K562 (cell line): ENCODE measurements around the gene TMEM143. TPM values are rescaled to one million over a fixed set of nuclear protein-coding genes. Genes with fewer than 3 reads are reported as not detected.
A peak's percentile ranks its signal among the peaks of the same experiment; 100 is the strongest.

Experiments used
- BMI1 ChIP-seq: fragments of 150-350 bp; IDR thresholded peaks from 2 replicates; pipeline ENCODE4 v1.6.1; 2014; ENCODE audit warnings: low read length
- CBX1 ChIP-seq: sonication (generic); IDR thresholded peaks from 2 replicates; pipeline ENCODE4 v1.6.1; 2016; ENCODE audit warnings: antibody characterized with exemption, low read depth, mild to moderate bottlenecking
- CBX2 ChIP-seq: fragments of 200-600 bp; sonication (generic); IDR thresholded peaks from one replicate; pipeline ENCODE4 v1.6.1; 2012; ENCODE audit warnings: mild to moderate bottlenecking, low read length, inconsistent platforms; ENCODE audit not compliant: insufficient read depth, poor library complexity, severe bottlenecking
- CREM ChIP-seq: IDR thresholded peaks from 2 replicates; pipeline ENCODE4 v1.6.1; 2014; ENCODE audit warnings: antibody characterized with exemption, low read depth
- E2F1 ChIP-seq: sonication (generic); formaldehyde crosslinking; IDR thresholded peaks from 2 replicates; pipeline ENCODE4 v1.8.1; 2023; ENCODE audit warnings: mild to moderate bottlenecking, missing genetic modification reagents, moderate library complexity
- E2F4 ChIP-seq: sonication (generic); formaldehyde crosslinking; IDR thresholded peaks from 2 replicates; pipeline ENCODE4 v1.8.0; 2022; ENCODE audit warnings: mild to moderate bottlenecking, low read depth, missing genetic modification reagents
- ELF1 ChIP-seq: fragments of 200-800 bp; sonication (Bioruptor generic); IDR thresholded peaks from 2 replicates; pipeline ENCODE4 v1.6.1; 2016; ENCODE audit warnings: missing genetic modification characterization, missing compliant biosample characterization
- GABPB1 ChIP-seq: sonication (generic); formaldehyde crosslinking; IDR thresholded peaks from 2 replicates; pipeline ENCODE4 v1.8.0; 2022; ENCODE audit warnings: mild to moderate bottlenecking, missing genetic modification reagents
- GTF2F1 ChIP-seq: IDR thresholded peaks from 2 replicates; pipeline ENCODE4 v1.6.1; 2011; ENCODE audit warnings: low read depth, low read length, improper control_type of control experiment
- KLF6 ChIP-seq: fragments of 250-450 bp; sonication (Bioruptor Pico); IDR thresholded peaks from 2 replicates; pipeline ENCODE4 v1.4.0; 2020; ENCODE audit warnings: mild to moderate bottlenecking, moderate library complexity, borderline replicate concordance
- MCM2 ChIP-seq: fragments of 450-650 bp; IDR thresholded peaks from 2 replicates; pipeline ENCODE4 v1.6.1; 2017; ENCODE audit warnings: low read depth, mild to moderate bottlenecking
- NEUROD1 ChIP-seq: fragments of 150-350 bp; IDR thresholded peaks from 2 replicates; pipeline ENCODE4 v1.6.1; 2014; ENCODE audit warnings: borderline replicate concordance, low read length, low read depth; ENCODE audit not compliant: partially characterized antibody
- NFIC ChIP-seq: fragments of 450-650 bp; IDR thresholded peaks from 2 replicates; pipeline ENCODE4 v1.6.1; 2017; ENCODE audit warnings: mild to moderate bottlenecking, inconsistent platforms
- NFIX ChIP-seq: fragments of 250-450 bp; sonication (Bioruptor Pico); IDR thresholded peaks from 2 replicates; pipeline ENCODE4 v1.4.0; 2020; ENCODE audit warnings: low read depth, mild to moderate bottlenecking, moderate library complexity
- NR2C1 ChIP-seq, 2 experiments: fragments of 450-650 bp; IDR thresholded peaks; 2 replicates each; pipeline ENCODE4 v1.6.1; 2017; ENCODE audit warnings: mild to moderate bottlenecking in 2 of 2, antibody characterized with exemption in 1 of 2, inconsistent platforms in 1 of 2, missing compliant biosample characterization in 1 of 2, missing genetic modification characterization in 1 of 2
- PHF8 ChIP-seq: fragments of 200-600 bp; sonication (generic); IDR thresholded peaks from 2 replicates; pipeline ENCODE4 v1.6.1; 2012; ENCODE audit warnings: mixed run types, mild to moderate bottlenecking, inconsistent platforms, low read length, moderate library complexity, borderline replicate concordance
- POLR2A ChIP-seq: fragments of 450-650 bp; conservative IDR thresholded peaks from 2 replicates; pipeline ENCODE4 v1.6.1; 2016
- POLR2G ChIP-seq: fragments of 200-400 bp; formaldehyde crosslinking; IDR thresholded peaks from 2 replicates; pipeline ENCODE4 v1.6.1; 2017; ENCODE audit warnings: low read depth, mild to moderate bottlenecking, antibody characterized with exemption, low read length, moderate library complexity
- SMAD1 ChIP-seq: fragments of 150-350 bp; IDR thresholded peaks from 2 replicates; pipeline ENCODE4 v1.6.1; 2014; ENCODE audit warnings: low read length, low read depth; ENCODE audit not compliant: partially characterized antibody
- SOX6 ChIP-seq: fragments of 450-650 bp; IDR thresholded peaks from 2 replicates; pipeline ENCODE4 v1.6.1; 2014; ENCODE audit warnings: mild to moderate bottlenecking
- SREBF2 ChIP-seq: sonication (generic); formaldehyde crosslinking; IDR thresholded peaks from 2 replicates; pipeline ENCODE4 v1.4.0; 2020; ENCODE audit warnings: mild to moderate bottlenecking, missing genetic modification reagents
- TAF9B ChIP-seq: fragments of 450-650 bp; IDR thresholded peaks from 2 replicates; pipeline ENCODE4 v1.6.1; 2018; ENCODE audit warnings: mild to moderate bottlenecking; ENCODE audit not compliant: partially characterized antibody
- ZBTB8A ChIP-seq: fragments of 450-650 bp; IDR thresholded peaks from 2 replicates; pipeline ENCODE4 v1.6.1; 2018; ENCODE audit warnings: mild to moderate bottlenecking, moderate library complexity; ENCODE audit not compliant: partially characterized antibody
- ZNF140 ChIP-seq: fragments of 250-450 bp; sonication (Bioruptor Pico); IDR thresholded peaks from 2 replicates; pipeline ENCODE4 v1.8.0; 2021; ENCODE audit warnings: moderate library complexity, mild to moderate bottlenecking, inconsistent platforms
- ZNF511 ChIP-seq: sonication (generic); formaldehyde crosslinking; IDR thresholded peaks from 2 replicates; pipeline ENCODE4 v1.8.0; 2022; ENCODE audit warnings: mild to moderate bottlenecking, missing genetic modification reagents
- polyA plus RNA-seq, 8 experiments: library from polyadenylated mRNA; depleted of rRNA in 4 of 8; stranded (reverse) in 5 of 8; unstranded in 3 of 8; fragments of >200 nt; fragmentation: Nextera tagmentation in 2 of 8; fragmentation: Illumina TruSeq in 1 of 8; extraction: Ambion mirVana in 2 of 8; extraction: Trizol in 1 of 8; gene quantifications; 2 replicates each; pipeline versions ENCODE4 v1.2.1 to v1.2.3, GENCODE V29; 2011 to 2014; ENCODE audit warnings: inconsistent platforms in 1 of 8, missing spikeins in 1 of 8
- total RNA-seq, 7 experiments: library from RNA; depleted of rRNA in 6 of 7; stranded (reverse); fragments of >200 nt in 6 of 7; fragmentation: Illumina TruSeq in 2 of 7; extraction: Trizol in 2 of 7; gene quantifications; 2 replicates each; pipeline versions ENCODE4 v1.2.1 to v1.2.3, GENCODE V29; 2011 to 2021; ENCODE audit warnings: low replicate concordance in 1 of 7

Gene TMEM143
- total and polyA plus RNA-seq, 9 of the 15 experiments (the other 6 are each of a cell fraction or from before 2014, with no cell fraction given): 0.66 to 8.8 (median 4.3) TPM

GRCh38 chr19:48363810-48364597 lies at the start of gene TMEM143, which contains the start of gene SYNGR4 (continued):
- TF ChIP-seq E2F4: peak; percentile 92
- TF ChIP-seq POLR2G: peak; percentile 74
- TF ChIP-seq MCM2: no peak
- TF ChIP-seq SMAD1: peak; percentile 6
- no peak for TF ChIP-seq CBX2
- peak; percentile 14; the same call in 1 of the 2 replicates for TF ChIP-seq PHF8
- no peak for TF ChIP-seq KLF6
- TF ChIP-seq CBX1: no peak
- peak; percentile 13 for TF ChIP-seq POLR2A
- TF ChIP-seq BMI1: no peak
- TF ChIP-seq SREBF2: no peak
- TF ChIP-seq NEUROD1: peak; percentile 68
- TF ChIP-seq TAF9B: no peak
- TF ChIP-seq ELF1 (tag): peak; percentile 78; the same call in 1 of the 2 replicates
- TF ChIP-seq GTF2F1: no peak
- TF ChIP-seq E2F1 (CRISPR knock-in tag): peak; percentile 98
- TF ChIP-seq ZBTB8A: no peak
- TF ChIP-seq NR2C1 (IDR thresholded peaks at IDR 0.05): no peak; the same call in 1 of the 2 replicates
- TF ChIP-seq NR2C1 (tag; IDR thresholded peaks at IDR 0.05): no peak
- TF ChIP-seq SOX6: peak; percentile 39; the same call in 1 of the 2 replicates
- peak; percentile 4; the same call in 1 of the 2 replicates for TF ChIP-seq ZNF511 (CRISPR knock-in tag)
- TF ChIP-seq ZNF140 (CRISPR knock-in tag): no peak
- TF ChIP-seq NFIC: peak; percentile 84
- peak; percentile 82 for TF ChIP-seq CREM
- TF ChIP-seq GABPB1 (CRISPR knock-in tag): peak; percentile 74; the same call in 1 of the 2 replicates
- no peak for TF ChIP-seq NFIX (CRISPR knock-in tag)
